ENCODE measurements around the gene IRF2BP2.
"Not testable (repeated sequence)": the region's sequence is repeated elsewhere in the genome, so short reads cannot be mapped to it uniquely, and the experiment has no call there.

IRF2BP2 gene

DNA sequence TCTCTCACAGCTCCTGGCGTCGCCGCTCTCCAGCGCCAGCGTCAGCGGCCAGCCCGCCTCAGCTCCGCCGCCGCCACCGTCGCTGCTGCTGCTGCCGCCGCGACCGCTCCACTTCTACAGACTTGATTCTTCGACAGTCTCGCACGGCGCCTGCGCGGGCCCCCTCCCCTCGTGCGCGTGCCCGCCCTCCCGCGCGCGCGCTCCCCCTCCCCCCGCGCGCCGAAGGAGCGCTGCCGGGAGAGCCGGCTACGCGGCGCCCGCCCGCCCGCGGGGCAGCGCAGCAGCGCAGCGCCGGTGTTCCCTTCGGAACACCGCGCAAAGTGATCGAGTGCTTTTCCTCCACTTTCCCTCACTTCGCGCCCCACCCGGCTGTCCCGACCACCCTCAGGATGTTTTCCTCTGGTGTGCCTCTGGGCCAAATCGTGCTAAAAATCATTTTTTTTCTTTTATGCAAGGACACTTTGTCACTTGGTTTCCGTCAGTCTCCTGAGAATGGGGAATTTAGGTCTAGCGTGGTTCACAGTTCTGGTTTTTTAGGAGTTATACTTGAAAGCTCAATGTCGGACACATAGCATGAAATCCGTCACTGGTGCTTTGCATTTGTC, at the start of gene IRF2BP2:
IRF2BP2 (minus strand) TSS at position 118 of the 605 bp plus-strand sequence. CDS start 684 bp downstream, outside the sequence.
- peak; percentile 85 for DNase-seq (ENCODE audit: low spot score)

DNA sequence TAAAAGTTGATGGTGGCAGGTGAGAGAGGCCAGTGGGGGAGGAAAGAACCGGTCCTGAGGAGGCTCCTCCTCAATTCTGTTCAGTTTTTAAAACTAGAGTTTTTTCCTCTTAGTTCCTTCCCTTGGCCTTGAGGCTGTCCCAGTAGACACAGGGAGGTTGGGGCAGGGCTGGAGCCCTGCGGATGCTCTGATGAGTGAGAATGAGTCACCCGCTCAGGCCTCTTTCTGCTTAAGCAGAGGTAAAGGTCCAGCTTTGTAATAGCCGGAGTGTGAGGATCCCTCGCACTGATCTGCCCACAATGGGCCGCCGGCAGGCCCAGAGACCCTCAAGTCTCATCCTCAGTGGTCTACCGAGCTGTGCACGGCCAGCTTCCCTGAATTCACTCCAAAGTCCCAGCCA, 49.6 kb upstream of the IRF2BP2 start:
- no peak for DNase-seq (ENCODE audit: low spot score)

DNA sequence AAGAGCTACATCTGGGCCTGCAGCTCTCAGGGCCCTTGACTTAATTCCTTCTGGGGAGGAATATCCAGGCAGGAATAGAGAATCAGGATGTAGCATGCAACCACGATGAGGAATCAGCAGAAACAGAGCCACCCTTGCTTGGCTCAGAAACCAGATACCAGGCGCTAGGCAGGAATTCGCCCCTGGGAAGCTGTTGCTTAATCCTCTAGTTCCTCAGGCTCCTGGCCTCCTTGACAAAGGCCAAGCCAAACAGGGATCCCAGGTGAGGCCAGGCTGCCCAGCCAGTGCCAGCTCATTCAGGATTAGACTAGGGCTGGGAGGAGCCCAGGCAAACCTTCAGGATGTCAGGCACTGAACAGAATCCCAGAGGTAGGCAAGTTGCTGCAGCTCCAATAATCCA, 48.2 kb upstream of the IRF2BP2 start:
- DNase-seq (ENCODE audit: low spot score), result no peak

- DNase-seq (ENCODE audit: low spot score), result peak; percentile 31
Measured at GRCh38 chr1:234656944-234657654, 47.1 kb upstream of the IRF2BP2 start.

GRCh38 chr1:234656070-234656895, 46.3 kb upstream of the IRF2BP2 start:
- no peak for DNase-seq (ENCODE audit: low spot score)

- DNase-seq (ENCODE audit: low spot score), result no peak
Measured at GRCh38 chr1:234655328-234656069, 45.5 kb upstream of the IRF2BP2 start.

DNA sequence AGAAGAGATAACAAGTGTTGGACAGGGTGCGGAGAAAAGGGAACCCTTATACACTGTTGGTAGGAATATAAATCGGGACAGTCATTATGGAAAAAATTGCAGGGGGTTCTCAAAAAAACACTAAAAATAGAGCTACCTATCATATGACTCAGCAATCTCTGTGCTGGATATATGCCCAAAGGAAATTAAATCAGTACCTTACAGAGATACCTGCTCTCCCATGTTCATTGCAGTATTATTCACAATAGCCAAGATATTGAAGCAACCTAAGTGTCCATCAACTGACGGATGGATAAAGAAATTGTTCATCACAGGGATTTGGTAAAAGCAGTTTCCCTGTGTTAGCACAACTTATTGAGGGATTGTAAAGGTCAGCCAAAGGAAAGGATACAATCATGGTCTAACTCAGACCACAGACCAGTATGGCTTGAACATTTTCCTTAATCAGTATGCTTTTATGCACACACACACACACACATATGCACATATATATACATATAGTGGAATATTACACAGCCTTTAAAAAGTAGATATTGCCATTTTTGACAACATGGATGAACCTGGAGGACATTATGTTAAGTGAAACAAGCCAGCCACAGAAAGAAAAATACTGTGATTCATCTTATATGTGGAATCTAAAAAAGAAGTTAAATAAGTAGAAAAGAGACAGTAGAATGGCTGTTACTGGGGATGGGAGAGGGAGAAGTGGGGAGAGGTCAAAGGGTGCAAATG, 44.2 kb upstream of the IRF2BP2 start:
- DNase-seq (ENCODE audit: low spot score), result peak; percentile 18

DNA sequence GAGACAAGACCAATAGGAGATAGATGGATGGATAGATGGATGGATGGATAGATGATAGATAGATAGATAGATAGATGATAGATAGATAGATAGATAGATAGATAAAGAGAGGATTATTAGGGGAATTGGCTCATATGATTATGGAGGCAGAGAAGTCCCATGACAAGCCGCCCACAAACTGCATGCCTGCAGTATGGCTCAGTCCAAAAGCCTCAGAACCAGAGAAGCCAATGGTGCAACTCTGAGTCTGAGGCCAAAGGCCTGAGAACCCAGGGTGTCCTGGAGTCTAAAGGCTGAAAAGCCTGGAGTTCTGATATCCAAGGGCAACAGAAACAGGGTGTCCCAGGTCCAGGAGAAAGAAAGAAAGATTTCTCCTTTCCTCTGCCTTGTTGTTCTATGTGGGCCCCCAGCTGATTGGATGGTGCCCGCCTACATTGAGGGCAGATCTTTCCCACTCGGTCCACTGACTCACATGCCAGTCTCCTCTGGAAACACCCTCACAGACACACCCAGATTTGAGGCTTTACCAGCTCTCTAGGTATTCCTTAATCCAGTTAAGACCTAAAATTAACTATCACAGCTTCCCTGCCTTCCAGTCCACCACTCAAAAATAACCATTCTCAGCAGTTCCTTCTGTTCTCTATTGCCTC, 39.6 kb upstream of the IRF2BP2 start:
- DNase-seq (ENCODE audit: low spot score), result no peak

- no peak for DNase-seq (ENCODE audit: low spot score)
Measured at GRCh38 chr1:234647758-234648157, 37.8 kb upstream of the IRF2BP2 start.

DNA sequence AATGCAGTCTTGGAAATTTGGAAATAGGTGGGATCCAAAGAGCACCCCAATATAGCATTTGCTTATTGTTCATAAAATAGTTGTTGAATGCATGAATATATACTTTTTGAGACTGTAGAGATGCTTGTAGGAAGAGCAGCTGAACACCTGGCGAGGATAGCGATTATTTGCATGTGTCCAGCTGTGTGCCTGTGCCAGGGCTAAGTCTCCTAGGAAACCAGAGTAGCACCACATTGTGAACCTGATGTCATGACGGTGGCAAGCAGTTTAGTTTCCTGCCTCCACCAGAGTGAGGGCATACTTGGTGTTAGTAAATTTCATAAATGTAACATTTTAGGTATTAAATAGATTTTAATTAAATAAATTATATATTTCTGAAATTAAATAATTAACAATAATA, 37.3 kb upstream of the IRF2BP2 start:
- no peak for DNase-seq (ENCODE audit: low spot score)

DNA sequence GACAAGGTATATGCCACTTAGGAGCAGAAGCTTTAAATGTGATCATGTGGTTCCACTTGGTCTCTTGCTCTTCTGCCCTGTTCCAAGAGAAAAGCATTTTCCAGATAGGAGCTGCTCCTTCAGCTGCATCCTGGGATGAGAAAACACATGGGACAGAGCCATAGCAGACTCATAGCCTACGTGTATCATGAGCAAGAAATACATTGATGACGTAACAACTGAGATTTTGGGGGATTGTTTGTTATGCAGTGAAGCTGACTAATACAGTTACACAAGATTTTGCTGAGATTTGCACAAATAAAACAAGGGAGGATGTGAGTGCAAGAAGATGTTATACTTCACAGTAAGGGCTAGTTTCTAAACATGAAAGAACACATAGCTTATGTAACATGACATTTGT, 36.0 kb upstream of the IRF2BP2 start:
- no peak for DNase-seq (ENCODE audit: low spot score)

- no peak for DNase-seq (ENCODE audit: low spot score)
Measured at GRCh38 chr1:234645474-234645953, 35.5 kb upstream of the IRF2BP2 start.

GRCh38 chr1:234644928-234645327, 35.0 kb upstream of the IRF2BP2 start:
- DNase-seq (ENCODE audit: low spot score), result no peak

GRCh38 chr1:234643850-234644134, 33.8 kb upstream of the IRF2BP2 start:
- DNase-seq (ENCODE audit: low spot score), result no peak

GRCh38 chr1:234643111-234643849, 33.3 kb upstream of the IRF2BP2 start:
- DNase-seq (ENCODE audit: low spot score), result no peak

GRCh38 chr1:234642428-234642827, 32.5 kb upstream of the IRF2BP2 start:
- no peak for DNase-seq (ENCODE audit: low spot score)

DNA sequence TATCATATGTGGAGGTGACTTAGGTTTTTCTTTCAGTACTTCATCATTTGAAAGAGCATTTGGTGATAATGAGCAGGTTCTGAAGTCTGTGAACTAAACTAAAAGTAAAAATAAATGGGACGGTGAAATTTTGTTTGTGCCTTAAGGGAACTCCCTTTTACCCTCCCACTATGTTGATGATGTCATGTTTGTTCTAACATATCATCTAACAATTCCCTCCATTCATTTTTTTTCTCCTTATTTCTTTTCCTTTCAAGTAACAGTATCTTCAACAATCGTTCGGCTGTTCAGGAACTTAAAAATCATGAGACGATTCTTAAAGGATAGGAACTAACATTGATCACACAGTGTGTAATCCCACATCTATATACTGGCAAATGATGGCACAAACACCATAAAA, 30.0 kb upstream of the IRF2BP2 start:
- DNase-seq (ENCODE audit: low spot score), result no peak

DNA sequence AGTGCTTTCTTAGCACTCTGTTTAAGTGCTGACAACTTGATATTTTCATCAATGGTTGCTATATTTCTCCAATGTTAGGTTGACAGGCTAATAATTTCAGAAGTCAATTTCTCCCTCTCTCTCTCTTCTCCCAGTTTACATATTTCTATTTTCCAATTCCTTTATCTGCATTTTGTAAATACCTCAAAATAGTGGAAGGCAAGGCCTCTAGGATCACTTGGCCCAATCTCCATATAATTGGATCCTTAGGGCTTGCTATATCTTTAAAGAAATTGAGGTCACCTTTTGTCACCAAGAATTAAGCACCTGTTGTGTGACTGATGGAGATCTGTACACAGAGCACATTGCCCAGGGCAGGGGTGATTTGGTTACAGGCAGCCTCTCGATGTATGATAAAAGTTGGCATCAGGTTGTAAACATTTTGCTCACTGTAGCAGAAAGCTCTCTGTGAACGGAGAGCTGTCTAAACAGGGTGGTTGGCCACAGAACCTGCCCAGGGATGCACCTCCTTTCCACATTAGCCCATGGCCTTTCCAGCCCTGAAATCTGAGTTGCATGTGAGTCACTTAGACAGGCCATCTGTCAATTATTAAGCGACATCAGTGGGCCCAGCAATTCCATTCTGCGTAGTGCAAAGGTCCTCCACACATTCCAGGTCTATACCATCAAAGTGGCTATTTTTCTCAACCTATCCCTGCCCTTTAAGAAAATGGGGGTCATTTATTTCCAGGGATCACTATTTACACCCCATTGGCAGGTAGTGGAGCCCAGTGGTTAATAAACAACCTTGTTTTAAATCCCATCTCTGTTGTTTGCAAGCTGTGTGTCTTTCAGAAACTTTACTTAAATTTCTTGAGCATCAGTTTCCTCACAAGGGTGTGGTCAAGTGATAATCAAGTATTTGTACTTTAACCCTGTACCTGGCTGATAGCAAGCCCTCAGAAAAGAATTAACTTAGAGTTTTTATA, 29.1 kb upstream of the IRF2BP2 start:
- DNase-seq (ENCODE audit: low spot score), result no peak

DNA sequence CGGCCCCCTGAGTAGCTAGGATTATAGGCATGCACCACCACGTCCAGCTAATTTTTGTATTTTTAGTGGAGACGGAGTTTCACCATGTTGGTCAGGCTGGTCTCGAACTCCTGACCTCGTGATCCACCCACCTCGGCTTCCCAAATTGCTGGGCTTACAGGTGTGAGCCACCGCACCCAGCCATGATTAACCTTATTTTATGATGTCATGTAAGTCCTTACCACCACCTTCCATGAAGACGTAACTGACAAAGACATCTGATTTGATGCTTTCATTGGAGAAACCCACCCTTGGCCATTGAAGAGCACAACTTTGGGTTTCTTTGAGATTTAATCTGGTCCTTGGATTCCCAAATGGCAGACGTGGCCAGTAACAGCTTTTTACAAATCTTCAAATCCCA, 24.9 kb upstream of the IRF2BP2 start:
- DNase-seq (ENCODE audit: low spot score), result not testable (repeated sequence)

Data from hematopoietic multipotent progenitor cell treated with erythropoietin and hydrocortisone succinate and interleukin-3 and kit ligand, for 17 days (in vitro differentiated cells).